WTC11 (cell line): ENCODE measurements around the gene UMAD1. TPM values are rescaled to one million over a fixed set of nuclear protein-coding genes. Genes with fewer than 3 reads are reported as not detected.
A peak's percentile ranks its signal among the peaks of the same experiment; 100 is the strongest.

Experiments used
- ATAC-seq: fragments of 200-7000 bp; cut with Tn5 transposase; 2 replicates; pipeline ENCODE4 v1.10.0; 2021; ENCODE audit warnings: mild to moderate bottlenecking, moderate library complexity
- CTCF ChIA-PET: fragments of 300-600 bp; sonication (Branson Sonifier 250); formaldehyde crosslinking; loops from one replicate; lab custom pipeline; 2021; ENCODE audit warnings: antibody characterized with exemption; lab: Charles Lee
- POLR2A ChIA-PET: fragments of 350-600 bp; sonication (Branson Sonifier 250); formaldehyde crosslinking; loops from one replicate; lab custom pipeline; 2021; ENCODE audit warnings: antibody characterized with exemption; lab: Charles Lee
- DNase-seq: peaks from one replicate; pipeline ENCODE4 v3.0.0; 2021; ENCODE audit warnings: low spot score
- H3K27ac Mint-ChIP-seq: 2 replicates; pipeline ENCODE4 v1.8.0; 2021; ENCODE audit warnings: mixed read lengths
- H3K27me3 Mint-ChIP-seq: 2 replicates; pipeline ENCODE4 v1.8.0; 2021; ENCODE audit warnings: low read depth, mild to moderate bottlenecking, moderate library complexity, mixed read lengths
- H3K36me3 Mint-ChIP-seq: 2 replicates; pipeline ENCODE4 v1.8.0; 2021; ENCODE audit warnings: mixed read lengths
- H3K4me1 Mint-ChIP-seq: 2 replicates; pipeline ENCODE4 v1.8.0; 2022; ENCODE audit warnings: mixed read lengths
- H3K4me3 Mint-ChIP-seq: 2 replicates; pipeline ENCODE4 v1.8.0; 2021; ENCODE audit warnings: mild to moderate bottlenecking, moderate library complexity, mixed read lengths
- H3K9me3 Mint-ChIP-seq: 2 replicates; pipeline ENCODE4 v1.8.0; 2021; ENCODE audit warnings: mixed read lengths
- ATF1 ChIP-seq: sonication (generic); formaldehyde crosslinking; IDR thresholded peaks from 2 replicates; pipeline ENCODE4 v1.8.1; 2023; ENCODE audit warnings: mild to moderate bottlenecking, moderate library complexity, missing genetic modification reagents
- ESRRA ChIP-seq: sonication (generic); formaldehyde crosslinking; IDR thresholded peaks from 2 replicates; pipeline ENCODE4 v1.8.1; 2022; ENCODE audit warnings: mild to moderate bottlenecking, missing genetic modification reagents, borderline replicate concordance
- ETV6 ChIP-seq: sonication (generic); formaldehyde crosslinking; IDR thresholded peaks from 2 replicates; pipeline ENCODE4 v1.8.1; 2022; ENCODE audit warnings: mild to moderate bottlenecking, missing genetic modification reagents
- FOXJ3 ChIP-seq: sonication (generic); formaldehyde crosslinking; IDR thresholded peaks from 2 replicates; pipeline ENCODE4 v1.9.0; 2021; ENCODE audit warnings: missing genetic modification reagents, mild to moderate bottlenecking, borderline replicate concordance
- GABPB1 ChIP-seq: sonication (generic); formaldehyde crosslinking; IDR thresholded peaks from 2 replicates; pipeline ENCODE4 v1.8.1; 2023; ENCODE audit warnings: mild to moderate bottlenecking, missing genetic modification reagents
- IRF1 ChIP-seq: sonication (generic); formaldehyde crosslinking; IDR thresholded peaks from 2 replicates; pipeline ENCODE4 v1.8.0; 2023; ENCODE audit warnings: missing genetic modification reagents
- MXD4 ChIP-seq: fragments of 250-450 bp; sonication (Bioruptor Pico); IDR thresholded peaks from 2 replicates; pipeline ENCODE4 v1.8.0; 2021; ENCODE audit warnings: mild to moderate bottlenecking, moderate library complexity, borderline replicate concordance
- NR2C2 ChIP-seq: sonication (generic); formaldehyde crosslinking; IDR thresholded peaks from 2 replicates; pipeline ENCODE4 v1.8.0; 2022; ENCODE audit warnings: mild to moderate bottlenecking, missing genetic modification reagents
- TP53 ChIP-seq: sonication (generic); formaldehyde crosslinking; IDR thresholded peaks from 2 replicates; pipeline ENCODE4 v1.8.1; 2023; ENCODE audit warnings: mild to moderate bottlenecking, missing genetic modification reagents
- ZMAT4 ChIP-seq: fragments of 250-450 bp; sonication (Bioruptor Pico); IDR thresholded peaks from 2 replicates; pipeline ENCODE4 v1.9.0; 2021; ENCODE audit warnings: mild to moderate bottlenecking
- ZNF121 ChIP-seq: sonication (generic); formaldehyde crosslinking; IDR thresholded peaks from 2 replicates; pipeline ENCODE4 v1.8.0; 2023; ENCODE audit warnings: missing genetic modification reagents
- total RNA-seq: library from RNA; stranded (reverse); gene quantifications from 3 replicates; pipeline ENCODE4 v1.2.3, GENCODE V29; 2021
- TF ChIP-seq, protein P1 (sequence below): sonication (generic); formaldehyde crosslinking; IDR thresholded peaks from 2 replicates; pipeline ENCODE4 v1.8.1; 2023; ENCODE audit warnings: mild to moderate bottlenecking, missing genetic modification reagents
- TF ChIP-seq, protein P2 (sequence below): sonication (generic); formaldehyde crosslinking; IDR thresholded peaks from 2 replicates; pipeline ENCODE4 v1.8.0; 2022; ENCODE audit warnings: mild to moderate bottlenecking, missing genetic modification reagents
- TF ChIP-seq, protein P3 (sequence below): sonication (generic); formaldehyde crosslinking; IDR thresholded peaks from 2 replicates; pipeline ENCODE4 v1.8.1; 2022; ENCODE audit warnings: mild to moderate bottlenecking, missing genetic modification reagents, moderate library complexity, borderline replicate concordance

Gene UMAD1
- total RNA-seq, 1 experiment from 2014 or later: 13.0 TPM

DNA sequence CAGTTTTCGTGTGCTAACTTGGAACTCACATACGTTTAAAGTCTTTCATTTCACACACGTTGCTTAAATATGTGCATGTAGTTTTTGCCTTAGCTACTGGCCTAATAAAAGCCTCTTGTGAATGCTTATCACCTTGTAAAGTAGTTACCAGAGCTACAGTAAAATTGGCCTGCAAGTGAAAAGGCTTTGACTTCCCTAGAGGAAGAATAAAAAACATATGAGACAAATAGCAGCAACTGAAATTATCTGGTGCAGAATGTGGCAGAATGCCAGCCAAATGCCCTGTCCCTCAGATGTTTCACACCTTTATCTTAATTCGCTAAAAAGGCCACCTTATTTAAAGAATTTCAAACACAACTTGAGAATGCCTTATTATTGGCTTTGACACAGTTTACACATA lies 105.9 kb downstream of the UMAD1 start (continued):
- TF ChIP-seq FOXJ3 (CRISPR knock-in tag): no peak
- no peak for TF ChIP-seq TP53 (CRISPR knock-in tag)
- no peak for TF ChIP-seq ESRRA (CRISPR knock-in tag)
- no peak for TF ChIP-seq NR2C2
- no peak for TF ChIP-seq IRF1 (CRISPR knock-in tag)

GRCh38 chr7:7750571-7751242 lies 110.2 kb downstream of the UMAD1 start:
- CTCF ChIA-PET: interaction anchor here (1.0 to 1.2 kb wide), 2 partner anchors 8 to 69 kb away, joined by 3 to 4 read pairs; no protein-coding TSS in a partner anchor
- no peaks in the 10 kb centered on the region for H3K9me3 Mint-ChIP-seq
- no peak for TF ChIP-seq ATF1 (CRISPR knock-in tag)
- no peak for TF ChIP-seq MXD4 (CRISPR knock-in tag)
- TF ChIP-seq ETV6 (CRISPR knock-in tag): no peak
- TF ChIP-seq, protein P1, sequence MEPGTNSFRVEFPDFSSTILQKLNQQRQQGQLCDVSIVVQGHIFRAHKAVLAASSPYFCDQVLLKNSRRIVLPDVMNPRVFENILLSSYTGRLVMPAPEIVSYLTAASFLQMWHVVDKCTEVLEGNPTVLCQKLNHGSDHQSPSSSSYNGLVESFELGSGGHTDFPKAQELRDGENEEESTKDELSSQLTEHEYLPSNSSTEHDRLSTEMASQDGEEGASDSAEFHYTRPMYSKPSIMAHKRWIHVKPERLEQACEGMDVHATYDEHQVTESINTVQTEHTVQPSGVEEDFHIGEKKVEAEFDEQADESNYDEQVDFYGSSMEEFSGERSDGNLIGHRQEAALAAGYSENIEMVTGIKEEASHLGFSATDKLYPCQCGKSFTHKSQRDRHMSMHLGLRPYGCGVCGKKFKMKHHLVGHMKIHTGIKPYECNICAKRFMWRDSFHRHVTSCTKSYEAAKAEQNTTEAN: no peak
- no peak for TF ChIP-seq GABPB1 (CRISPR knock-in tag)
- TF ChIP-seq, all 79 proteins: peak for 0
- Mint-ChIP-seq H3K4me1 (0 out of 2 replicates have a peak, but pooled peaks cover 3% of the 10 kb centered on the region), H3K27ac (no peak overlapping the region), H3K4me3 (no peak overlapping the region), H3K27me3 (no peaks in the 10 kb centered on the region), H3K36me3 (no peaks in the 10 kb centered on the region)
- POLR2A ChIA-PET: interaction anchor here (0.6 kb wide), 1 partner anchor 164 kb away, joined by 3 read pairs; no protein-coding TSS in a partner anchor
- DNase-seq: no peak
- no peak for ATAC-seq

DNA sequence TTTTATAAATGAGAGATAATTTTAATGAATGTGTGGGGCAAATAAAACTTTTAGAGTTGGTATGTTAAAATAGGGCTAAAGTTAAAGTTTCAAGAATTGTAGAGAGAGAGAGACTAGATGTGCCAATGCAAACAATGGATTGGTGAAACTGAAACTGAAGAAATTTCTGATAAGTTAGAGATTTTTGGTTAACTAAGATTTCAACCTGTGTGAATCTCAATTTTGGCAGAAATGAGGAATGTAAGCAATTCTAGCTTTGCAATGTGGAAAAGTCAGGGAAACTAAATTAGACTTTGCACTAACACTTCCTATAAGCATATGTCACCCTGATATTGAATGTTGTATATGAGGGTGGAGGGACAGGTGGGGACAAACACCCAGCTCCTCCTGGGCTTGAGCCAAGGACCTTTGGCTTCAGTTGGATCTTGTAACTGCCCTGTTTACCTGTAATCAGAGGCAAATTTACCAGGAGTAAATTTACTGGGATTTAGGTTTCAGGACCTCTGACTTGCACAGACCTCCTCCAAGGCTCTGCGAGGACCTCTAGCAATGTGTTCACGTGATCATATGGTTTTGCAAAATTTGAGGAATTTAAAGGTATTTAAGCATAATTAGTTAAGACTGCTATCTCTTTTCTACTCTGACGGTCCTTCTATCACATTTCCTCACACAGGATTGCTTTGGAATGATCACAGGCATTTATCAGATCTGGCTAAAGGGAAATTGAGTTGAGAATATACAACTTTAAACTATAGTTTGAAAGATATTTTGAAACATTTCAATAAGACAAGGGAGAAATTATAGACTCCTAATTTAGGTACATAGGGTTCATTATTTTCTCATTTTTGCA lies 110.9 kb downstream of the UMAD1 start:
- no peak for DNase-seq
- Mint-ChIP-seq H3K4me3 (no peak overlapping the region), H3K27ac (0 out of 2 replicates have a peak overlapping the region, but pooled peaks have one; percentile 35), H3K36me3 (no peaks in the 10 kb centered on the region), H3K9me3 (no peaks in the 10 kb centered on the region), H3K4me1 (0 out of 2 replicates have a peak, but pooled peaks cover 3% of the 10 kb centered on the region), H3K27me3 (no peaks in the 10 kb centered on the region)
- no peak for TF ChIP-seq MXD4 (CRISPR knock-in tag)
- TF ChIP-seq ZMAT4 (CRISPR knock-in tag): no peak
- no peak for TF ChIP-seq FOXJ3 (CRISPR knock-in tag)
- TF ChIP-seq, protein P2, sequence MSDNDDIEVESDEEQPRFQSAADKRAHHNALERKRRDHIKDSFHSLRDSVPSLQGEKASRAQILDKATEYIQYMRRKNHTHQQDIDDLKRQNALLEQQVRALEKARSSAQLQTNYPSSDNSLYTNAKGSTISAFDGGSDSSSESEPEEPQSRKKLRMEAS (CRISPR knock-in tag): no peak
- TF ChIP-seq ZNF121 (CRISPR knock-in tag): no peak
- CTCF ChIA-PET: interaction anchor here (1.0 to 1.2 kb wide), 2 partner anchors 9 to 70 kb away, joined by 3 to 4 read pairs; no protein-coding TSS in a partner anchor
- no peak for ATAC-seq
- POLR2A ChIA-PET: interaction anchor here (0.6 kb wide), 1 partner anchor 165 kb away, joined by 3 read pairs; no protein-coding TSS in a partner anchor

DNA sequence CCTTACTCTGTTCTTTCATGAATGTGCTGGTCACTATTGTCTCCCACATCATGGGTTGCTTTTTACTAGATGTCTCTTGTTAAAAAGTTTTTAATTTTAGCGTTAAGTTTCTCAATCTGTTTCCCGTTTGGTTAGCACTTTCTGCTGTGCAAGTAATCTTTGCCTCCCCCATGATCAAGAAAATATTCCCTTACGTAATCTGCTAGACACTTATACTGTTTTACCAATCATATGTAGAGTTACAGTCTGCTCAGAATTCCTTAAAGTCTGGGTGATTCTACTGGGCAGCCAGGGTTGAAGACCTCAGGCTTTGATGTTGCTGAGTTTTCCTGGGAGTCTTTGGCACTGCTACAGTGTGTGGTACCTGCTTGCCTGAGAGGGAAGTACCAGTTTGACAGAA lies 116.0 kb downstream of the UMAD1 start:
- TF ChIP-seq, protein P3, sequence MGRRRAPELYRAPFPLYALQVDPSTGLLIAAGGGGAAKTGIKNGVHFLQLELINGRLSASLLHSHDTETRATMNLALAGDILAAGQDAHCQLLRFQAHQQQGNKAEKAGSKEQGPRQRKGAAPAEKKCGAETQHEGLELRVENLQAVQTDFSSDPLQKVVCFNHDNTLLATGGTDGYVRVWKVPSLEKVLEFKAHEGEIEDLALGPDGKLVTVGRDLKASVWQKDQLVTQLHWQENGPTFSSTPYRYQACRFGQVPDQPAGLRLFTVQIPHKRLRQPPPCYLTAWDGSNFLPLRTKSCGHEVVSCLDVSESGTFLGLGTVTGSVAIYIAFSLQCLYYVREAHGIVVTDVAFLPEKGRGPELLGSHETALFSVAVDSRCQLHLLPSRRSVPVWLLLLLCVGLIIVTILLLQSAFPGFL (CRISPR knock-in tag): no peak
- no peaks in the 10 kb centered on the region for H3K9me3 Mint-ChIP-seq
- ATAC-seq (no peak), DNase-seq (no peak)
- 0 out of 2 replicates have a peak, but pooled peaks cover 3% of the 10 kb centered on the region for H3K4me1 Mint-ChIP-seq
- no peak overlapping the region for H3K27ac Mint-ChIP-seq
- no peak overlapping the region for H3K4me3 Mint-ChIP-seq
- ChIA-PET POLR2A (no interaction called here), CTCF (no interaction called here)
- H3K27me3 Mint-ChIP-seq: no peaks in the 10 kb centered on the region
- H3K36me3 Mint-ChIP-seq: no peaks in the 10 kb centered on the region
